Mammary epithelial cell (primary cell): Measurements from ENCODE around the gene SLC5A10.

ENCODE experiments used
- CTCF ChIP-seq, 2 donors: IDR thresholded peaks in 1 of 2; conservative IDR thresholded peaks in 1 of 2; 2 replicates each; pipeline ENCODE4 v1.5.1; 2011 to 2012; ENCODE audit warnings: inconsistent platforms in 2 of 2, low read length in 2 of 2, mild to moderate bottlenecking in 2 of 2, control low read depth in 1 of 2, low read depth in 1 of 2; ENCODE audit not compliant: insufficient read depth in 1 of 2; ENCODE audit errors: extremely low read depth in 1 of 2
- EZH2 ChIP-seq: IDR thresholded peaks from 2 replicates; pipeline ENCODE4 v1.6.1; 2012; ENCODE audit warnings: low read length, inconsistent platforms, borderline replicate concordance

GRCh38 chr17:18921485-18921884 is 30.5 kb upstream of the SLC5A10 start:
- no peak for TF ChIP-seq CTCF (conservative IDR thresholded peaks at IDR 0.05 in 1 of 2, IDR thresholded peaks at IDR 0.05 in 1 of 2; ENCODE audit: extremely low read depth in 1 of 2, insufficient read depth in 1 of 2, low read depth in 1 of 2, low read length in 2 of 2)
- TF ChIP-seq EZH2 = no peak
